Right lobe of liver (tissue), 6 donors: ENCODE measurements around the gene RELCH. TPM values are rescaled to one million over a fixed set of nuclear protein-coding genes. Genes with fewer than 3 reads are reported as not detected.

ENCODE experiments used
- ATAC-seq, 4 donors: fragments of 200-7000 bp; cut with Tn5 transposase; one replicate each; pipeline ENCODE4 v1.9.1; 2020; ENCODE audit warnings: mild to moderate bottlenecking in 4 of 4, moderate library complexity in 4 of 4
- DNase-seq, 3 donors: peaks; one replicate each; pipeline ENCODE4 v3.0.0-alpha.2; 2020
- H3K27ac ChIP-seq, 3 donors: fragments of 200-600 bp; one replicate each; pipeline ENCODE4 v1.8.0; 2022
- H3K27me3 ChIP-seq, 2 donors: fragments of 200-600 bp; one replicate each; pipeline ENCODE4 v1.8.0; 2022
- H3K36me3 ChIP-seq, 4 donors: fragments of 200-600 bp; sonication (generic) in 1 of 4; one replicate each; pipeline versions ENCODE4 v1.5.1 to v1.8.0; 2017 to 2022; ENCODE audit warnings: control low read depth in 1 of 4
- H3K4me1 ChIP-seq, 4 donors: fragments of 200-600 bp; sonication (generic) in 1 of 4; one replicate each; pipeline versions ENCODE4 v1.5.1 to v1.8.0; 2017 to 2022; ENCODE audit warnings: control low read depth in 1 of 4
- H3K4me3 ChIP-seq, 3 donors: fragments of 200-600 bp; one replicate each; pipeline ENCODE4 v1.8.0; 2022
- H3K9me3 ChIP-seq, 4 donors: fragments of 200-600 bp; sonication (generic) in 1 of 4; one replicate each; pipeline versions ENCODE4 v1.5.1 to v1.8.0; 2017 to 2022; ENCODE audit warnings: control low read depth in 1 of 4
- CTCF ChIP-seq, 4 donors: fragments of 200-600 bp in 3 of 4; fragments of 450-650 bp in 1 of 4; IDR thresholded peaks; one replicate each; pipeline versions ENCODE4 v1.5.1 to v1.8.0; 2016 to 2022; ENCODE audit warnings: antibody characterized with exemption in 4 of 4, mild to moderate bottlenecking in 2 of 4
- POLR2A ChIP-seq: fragments of 450-650 bp; IDR thresholded peaks from one replicate; pipeline ENCODE4 v1.6.1; 2017; ENCODE audit warnings: antibody characterized with exemption, mild to moderate bottlenecking
- WGBS: methylation state at CpG from one replicate; pipeline ENCODE4 v1.1.6; 2018; ENCODE audit warnings: low coverage, low lambda C conversion rate; ENCODE audit not compliant: insufficient coverage; ENCODE audit errors: missing lambda C conversion rate; 5-methylcytosine and 5-hydroxymethylcytosine counted together
- intact Hi-C, 2 donors: fragments of 100-400 bp; cut with DNase I; formaldehyde crosslinking; loops; one replicate each; pipeline versions ENCODE4 v1.11.2 to v1.14.1; 2022
- total RNA-seq, 6 experiments: library from RNA; depleted of rRNA in 2 of 6; stranded (reverse); fragments of >200 nt in 2 of 6; fragmentation: NEBNext Ultra II Directional in 3 of 6; extraction: Animal tissue kit (Norgen Biotek cat#: 25700) in 3 of 6; gene quantifications; one replicate each; pipeline versions ENCODE4 v1.1.0 to v1.2.4, GENCODE V29; 2016 to 2023
- donor health status: DM: no; HTN: yes; CAD: no.
- donor health status: DM: no; HTN: no; CAD: no.
- donor health status: DM: no; HTN: no; CAD: no.
- donor health status: DM: no; HTN: yes; CAD: no.
- donor health status: DM: no; HTN: yes; CAD: no.

Gene RELCH
- total RNA-seq, 6 experiments from 2014 or later, result 9.7 to 16.7 (median 11.5) TPM

DNA sequence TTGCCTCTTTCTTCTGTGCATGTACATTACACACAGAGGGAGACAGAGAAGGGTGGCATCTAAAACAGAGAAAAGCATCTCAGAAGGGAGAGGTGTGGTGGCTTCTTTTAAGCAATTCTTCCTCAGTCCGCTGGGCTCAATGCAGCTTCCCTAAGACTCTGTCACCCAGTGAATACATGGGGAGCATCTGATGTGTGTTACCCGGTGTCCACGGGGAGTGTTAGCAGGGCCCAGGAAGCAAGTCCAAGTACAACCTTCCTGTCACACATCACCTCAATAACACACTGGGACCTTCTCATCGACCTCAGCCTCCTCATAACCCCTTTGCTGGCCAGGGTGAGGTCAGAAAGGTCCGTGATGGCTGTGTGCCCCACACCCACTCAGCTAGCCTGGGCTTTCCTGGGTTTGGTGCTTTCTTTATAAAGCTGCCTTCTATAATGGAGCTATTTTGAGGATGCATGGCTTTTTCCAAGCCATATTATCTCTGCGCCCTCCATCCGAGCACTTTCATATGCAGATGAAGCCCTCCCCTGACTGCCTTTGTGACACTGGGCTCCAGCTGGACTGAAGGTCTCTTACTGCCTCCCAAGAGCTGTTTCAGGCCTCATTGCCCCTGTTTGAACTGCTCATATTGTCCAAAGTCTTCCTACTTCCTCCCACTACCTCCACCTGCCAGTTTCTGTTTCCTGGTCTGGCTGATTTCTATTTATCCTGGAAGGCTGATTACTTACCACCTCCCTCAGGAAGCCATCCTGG is 159.5 kb downstream of the RELCH start:
- Histone ChIP-seq H3K27me3 (no peaks in the 10 kb centered on the region), H3K36me3 (no peaks in the 10 kb centered on the region), H3K4me1 (no peaks in the 10 kb centered on the region), H3K4me3 (no peak overlapping the region), H3K27ac (no peak overlapping the region), H3K9me3 (no peaks in the 10 kb centered on the region)
- ATAC-seq (no peak), DNase-seq (no peak)
- TF ChIP-seq POLR2A (no peak), CTCF (IDR thresholded peaks at IDR 0.05) (no peak)
- intact Hi-C loops, result no loop called here
- no CpG with 5 or more reads among the region's 7 CpGs for WGBS

DNA sequence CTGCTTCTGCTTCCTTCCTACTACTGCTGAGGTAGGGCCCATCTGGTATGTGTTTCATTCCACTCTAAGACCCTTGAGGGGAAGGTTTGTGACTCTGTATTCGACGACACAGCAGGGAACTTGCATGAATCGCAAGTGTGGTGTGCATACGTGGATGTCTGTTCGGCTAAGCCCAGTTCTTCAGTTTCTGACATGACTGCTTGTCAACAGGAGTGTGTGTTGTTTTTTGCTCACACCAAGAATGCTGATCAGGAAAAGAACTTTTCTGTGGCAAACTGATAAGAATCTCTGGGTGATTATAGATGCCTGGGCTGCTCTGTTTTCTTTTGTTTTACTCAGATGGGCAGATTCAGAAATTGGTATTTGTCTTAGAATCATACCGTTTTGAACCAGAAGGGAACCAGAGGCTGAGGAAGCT is 160.0 kb downstream of the RELCH start:
- no peak for ATAC-seq

DNA sequence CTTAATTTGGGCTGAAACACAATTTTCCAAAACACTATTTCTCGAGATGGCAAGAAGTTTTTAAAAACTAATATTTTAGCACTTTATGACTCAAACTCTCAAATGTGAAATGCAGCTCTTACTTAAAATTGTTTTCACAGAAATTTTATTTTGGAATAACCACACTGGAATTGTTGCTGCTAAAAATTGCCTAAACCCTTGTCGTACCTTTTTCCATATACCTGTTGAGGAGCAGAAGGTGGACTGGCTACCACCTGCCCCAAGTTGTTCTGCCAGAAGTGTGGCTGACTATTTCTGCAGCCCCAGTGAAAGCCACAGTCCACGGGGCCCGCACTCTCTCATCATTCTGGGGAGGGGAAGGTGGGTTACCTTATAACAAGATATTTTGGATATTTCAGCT is 161.4 kb downstream of the RELCH start:
- TF ChIP-seq POLR2A (no peak), CTCF (IDR thresholded peaks at IDR 0.05) (no peak)
- intact Hi-C loops, result no loop called here
- no peak overlapping the region for H3K4me3 ChIP-seq
- H3K4me1 ChIP-seq, result no peaks in the 10 kb centered on the region
- DNase-seq (no peak), ATAC-seq (no peak)
- no peaks in the 10 kb centered on the region for H3K9me3 ChIP-seq
- no peaks in the 10 kb centered on the region for H3K27me3 ChIP-seq
- H3K36me3 ChIP-seq, result no peaks in the 10 kb centered on the region
- H3K27ac ChIP-seq, result no peak overlapping the region
- WGBS, result 80% methylated on average over 4 of the region's 4 CpGs

More for the DNA sequence above, 160.0 kb downstream of the RELCH start:
- DNase-seq, result no peak
- 64% methylated on average over 5 of the region's 6 CpGs for WGBS
- TF ChIP-seq POLR2A (no peak), CTCF (IDR thresholded peaks at IDR 0.05) (no peak)
- intact Hi-C loops, result no loop called here
- Histone ChIP-seq H3K4me3 (no peak overlapping the region), H3K27me3 (no peaks in the 10 kb centered on the region), H3K4me1 (no peaks in the 10 kb centered on the region), H3K9me3 (no peaks in the 10 kb centered on the region), H3K36me3 (no peaks in the 10 kb centered on the region), H3K27ac (no peak overlapping the region)

GRCh38 chr18:62353170-62353569 is 166.1 kb downstream of the RELCH start:
- Histone ChIP-seq H3K4me1 (no peaks in the 10 kb centered on the region), H3K27me3 (no peaks in the 10 kb centered on the region), H3K4me3 (no peak overlapping the region), H3K9me3 (no peaks in the 10 kb centered on the region), H3K36me3 (no peaks in the 10 kb centered on the region), H3K27ac (no peak overlapping the region)
- no peak for TF ChIP-seq POLR2A
- TF ChIP-seq CTCF (IDR thresholded peaks at IDR 0.05), result no peak
- WGBS, result 64% methylated on average over 7 of the region's 7 CpGs
- intact Hi-C loops, result no loop called here
- DNase-seq (no peak), ATAC-seq (no peak)
